GDM1 (cell line): ENCODE measurements around the gene CD72.
"Not testable (repeated sequence)": the region's sequence is repeated elsewhere in the genome, so short reads cannot be mapped to it uniquely, and the experiment has no call there.

ENCODE experiments used
- DNase-seq: peaks from one replicate; lab custom pipeline; 2025; lab: John Stamatoyannopoulos, UW

CD72 gene

DNA sequence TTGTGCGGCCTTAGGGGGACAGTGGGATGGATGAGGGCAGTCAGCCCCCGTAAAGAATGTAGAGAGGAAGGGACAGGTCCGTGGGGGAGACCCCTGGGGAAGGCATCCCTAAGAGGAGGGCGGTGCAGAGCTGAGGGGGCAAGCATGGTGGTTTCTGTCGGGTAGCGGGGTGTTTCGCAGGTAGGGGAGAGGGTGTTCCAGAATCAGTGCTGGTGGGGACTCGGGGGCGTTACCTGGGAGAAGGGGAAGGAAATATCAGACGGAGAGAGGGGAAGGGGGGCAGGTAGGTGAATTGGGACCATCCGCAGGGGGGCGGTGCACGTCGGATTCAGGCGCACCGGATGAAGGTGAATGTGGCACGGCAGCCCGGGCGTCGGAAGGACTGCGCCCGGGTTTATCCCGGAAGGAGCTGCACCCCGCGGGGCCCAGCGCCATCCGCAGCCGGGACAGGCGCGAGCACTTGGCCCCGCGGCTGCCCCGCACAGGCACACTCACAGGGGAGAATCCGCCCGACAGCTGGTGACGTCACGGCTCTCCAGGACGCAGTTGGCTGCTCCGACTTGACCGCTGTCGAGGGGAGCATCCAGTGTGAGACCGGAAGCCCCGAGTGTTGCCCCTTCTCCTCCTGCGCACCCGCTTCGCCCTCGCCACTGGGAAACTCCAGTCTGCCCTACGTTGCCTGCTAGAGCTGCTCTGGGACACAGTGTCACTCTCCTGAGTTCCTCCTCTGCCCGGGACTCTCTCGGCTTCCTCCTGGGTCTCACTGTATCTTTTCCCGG, 1.3 kb downstream of the CD72 start:
- DNase-seq, result no peak

DNA sequence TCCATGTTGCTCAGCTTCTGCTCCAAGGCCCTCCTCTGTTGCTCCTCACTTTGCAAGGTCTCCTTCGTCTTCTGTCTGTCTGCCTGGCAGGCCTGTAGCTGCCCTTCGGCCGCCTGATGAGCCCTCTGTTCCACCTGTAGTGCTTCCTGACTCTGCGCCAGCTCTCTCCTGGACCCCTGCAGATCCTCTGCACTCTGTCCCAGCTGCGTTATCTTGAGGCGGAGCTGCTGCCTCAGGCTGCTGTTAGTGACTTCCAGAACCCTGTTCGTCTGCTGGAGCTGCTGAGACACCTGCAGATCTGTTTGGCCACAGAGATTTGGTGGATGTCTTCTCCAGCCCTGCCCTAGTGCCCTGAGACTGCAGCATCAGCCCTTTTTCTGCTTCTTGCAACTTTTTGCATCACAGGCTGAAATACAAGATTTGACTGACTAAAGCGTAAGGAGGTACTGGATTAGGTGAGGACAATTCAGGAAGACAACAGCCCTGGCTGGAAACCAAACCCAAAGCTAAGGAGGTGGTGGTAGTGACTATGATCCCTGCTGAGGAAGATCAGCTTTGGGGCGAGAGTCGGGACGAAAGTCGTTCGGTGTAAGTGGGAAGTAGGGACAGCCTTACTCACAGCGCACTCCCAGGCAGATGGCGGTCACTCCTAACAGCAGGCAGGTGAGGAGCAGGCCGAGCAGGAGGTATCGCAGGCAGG, 2.1 kb downstream of the CD72 start:
- DNase-seq, result no peak

DNA sequence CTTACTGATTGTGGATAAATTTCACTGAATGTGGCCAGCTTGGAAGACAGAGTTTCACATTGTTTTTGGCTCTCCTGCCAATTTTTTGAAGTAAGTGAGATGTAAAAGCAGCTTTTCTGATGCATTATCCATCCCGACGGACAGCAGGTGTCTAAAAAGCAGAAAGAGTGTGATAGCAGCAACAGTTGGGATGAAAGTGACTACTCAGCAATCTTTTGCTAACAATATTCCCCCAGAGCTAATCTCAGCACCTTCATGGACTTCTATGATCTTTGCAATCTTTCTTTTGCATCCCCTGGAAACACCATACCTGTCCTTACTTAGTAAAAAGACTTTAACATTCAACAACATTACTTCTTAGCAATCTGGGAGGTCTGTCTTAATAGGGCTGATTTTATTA, 5.4 kb downstream of the CD72 start:
- DNase-seq, result no peak

DNA sequence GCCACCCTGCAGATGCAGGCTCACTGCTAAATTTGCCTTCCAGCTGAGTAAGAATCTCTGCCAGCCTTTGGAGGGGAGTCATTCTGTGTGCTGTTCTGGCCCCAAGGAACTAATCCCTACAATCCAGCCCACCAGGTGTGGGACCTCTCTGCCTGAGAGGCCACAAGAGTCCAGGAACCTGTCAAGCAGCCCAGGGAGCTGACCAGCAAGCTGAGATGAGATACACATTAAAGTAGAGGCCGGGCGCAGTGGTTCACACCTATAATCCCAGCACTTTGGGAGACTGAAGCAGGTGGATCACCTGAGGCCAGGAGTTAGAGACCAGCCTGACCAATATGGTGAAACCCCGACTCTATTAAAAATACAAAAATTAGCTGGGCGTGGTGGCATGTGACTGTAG, 6.1 kb downstream of the CD72 start:
- not testable (repeated sequence) for DNase-seq

DNA sequence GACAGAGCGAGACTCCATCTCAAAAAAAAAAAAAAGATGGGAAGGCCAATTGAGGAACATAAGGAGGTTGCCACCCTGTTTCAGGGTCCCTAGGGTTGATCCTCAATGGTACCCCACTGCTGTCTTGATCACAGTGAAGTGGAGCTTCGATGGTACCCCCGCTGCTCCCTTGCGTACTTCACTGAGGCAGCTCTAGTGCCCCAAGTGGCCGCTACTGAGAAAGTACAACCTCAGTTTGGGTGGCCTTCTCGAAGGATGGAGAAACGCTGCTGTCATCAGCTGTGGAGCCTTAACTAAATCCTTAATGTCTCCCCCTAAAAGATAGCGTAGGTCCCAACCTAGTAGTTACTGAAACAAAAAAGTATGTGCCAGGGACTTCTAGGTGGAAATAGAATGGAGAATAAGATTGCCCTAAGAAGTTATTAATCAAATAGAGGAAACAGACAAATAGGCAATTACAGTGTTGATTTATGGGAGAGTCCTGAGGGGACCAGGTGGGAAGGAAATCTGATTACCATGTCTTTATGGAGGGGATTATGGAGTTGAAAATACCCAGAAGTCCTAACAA, 6.9 kb downstream of the CD72 start:
- no peak for DNase-seq

DNA sequence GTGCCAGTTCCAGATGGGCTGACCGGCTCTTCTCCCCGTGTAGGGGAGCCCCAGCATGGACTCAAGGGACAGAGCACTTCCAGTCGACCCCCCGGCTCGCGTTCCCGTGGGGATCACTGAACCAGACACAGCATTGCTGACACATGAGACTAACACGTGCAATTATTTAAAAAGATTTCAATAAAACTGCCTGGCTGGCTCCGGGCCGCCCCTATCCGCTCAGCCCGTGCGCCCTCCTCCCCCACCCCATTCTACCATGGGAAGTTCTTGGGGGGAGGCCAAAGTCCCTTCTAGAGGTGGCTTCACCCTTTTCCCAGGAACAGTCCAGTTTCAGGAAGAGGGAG, 8.4 kb downstream of the CD72 start:
- no peak for DNase-seq

DNA sequence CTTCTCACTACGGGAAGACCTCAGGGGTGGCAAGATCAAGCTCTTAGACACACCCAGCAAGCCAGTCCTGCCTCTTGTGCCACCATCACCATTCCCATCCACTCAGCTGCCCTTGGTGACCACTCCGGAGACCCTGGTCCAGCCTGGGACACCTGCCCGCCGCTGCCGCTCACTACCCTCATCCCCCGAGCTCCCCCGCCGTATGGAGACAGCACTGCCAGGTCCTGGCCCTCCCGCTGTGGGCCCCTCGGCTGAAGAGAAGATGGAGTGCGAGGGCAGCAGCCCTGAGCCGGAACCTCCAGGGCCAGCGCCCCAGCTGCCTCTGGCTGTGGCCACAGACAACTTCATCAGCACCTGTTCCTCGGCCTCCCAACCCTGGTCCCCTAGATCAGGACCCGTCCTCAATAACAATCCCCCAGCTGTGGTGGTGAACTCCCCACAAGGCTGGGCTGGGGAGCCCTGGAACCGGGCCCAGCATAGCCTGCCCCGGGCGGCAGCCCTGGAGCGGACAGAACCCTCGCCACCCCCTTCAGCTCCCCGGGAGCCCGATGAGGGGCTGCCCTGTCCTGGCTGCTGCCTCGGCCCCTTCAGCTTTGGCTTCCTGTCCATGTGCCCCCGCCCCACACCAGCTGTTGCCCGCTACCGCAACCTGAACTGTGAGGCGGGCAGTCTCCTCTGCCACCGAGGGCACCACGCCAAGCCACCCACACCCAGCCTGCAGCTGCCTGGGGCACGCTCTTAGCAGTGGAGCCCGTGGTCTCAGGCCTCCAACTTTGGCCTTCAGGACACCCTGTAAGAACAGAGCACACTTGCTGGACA, 9.0 kb downstream of the CD72 start:
- DNase-seq, result no peak

DNA sequence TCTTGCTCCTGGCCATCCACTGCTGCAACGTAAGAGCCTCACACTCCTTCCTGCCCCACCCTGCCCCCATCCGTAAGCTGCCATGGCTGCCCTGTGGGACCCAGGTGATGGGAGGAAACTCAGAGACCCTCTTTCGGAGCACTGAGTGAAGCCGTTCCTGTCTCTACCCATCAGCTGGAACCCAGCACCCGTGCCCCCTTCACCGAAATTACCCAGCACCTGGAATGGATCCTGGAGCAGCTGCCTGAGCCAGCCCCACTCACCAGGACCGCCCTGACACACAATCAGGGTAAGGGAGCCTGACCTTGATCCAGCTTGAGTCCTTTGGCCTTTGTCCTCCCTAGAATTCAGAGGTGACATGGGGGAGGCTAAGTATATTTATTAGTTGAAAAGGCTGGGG, 10.0 kb downstream of the CD72 start:
- DNase-seq, result no peak

DNA sequence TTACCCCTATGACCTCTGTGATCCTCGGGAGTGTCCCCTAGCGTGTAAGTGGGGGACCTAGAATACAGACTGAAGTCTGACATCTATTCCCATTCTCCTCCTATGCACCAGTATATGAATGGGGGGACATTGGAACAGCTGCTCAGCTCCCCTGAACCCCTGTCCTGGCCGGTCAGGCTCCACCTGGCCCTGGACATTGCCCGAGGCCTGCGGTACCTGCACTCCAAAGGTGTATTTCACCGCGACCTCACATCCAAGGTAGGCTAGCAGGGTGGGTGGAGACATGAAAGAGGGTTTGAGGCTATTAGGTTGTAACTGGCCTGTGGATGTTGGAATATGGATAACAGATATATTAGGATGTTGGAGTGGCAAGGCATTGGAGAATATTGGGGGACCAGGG, 11.5 kb downstream of the CD72 start:
- DNase-seq, result no peak

DNA sequence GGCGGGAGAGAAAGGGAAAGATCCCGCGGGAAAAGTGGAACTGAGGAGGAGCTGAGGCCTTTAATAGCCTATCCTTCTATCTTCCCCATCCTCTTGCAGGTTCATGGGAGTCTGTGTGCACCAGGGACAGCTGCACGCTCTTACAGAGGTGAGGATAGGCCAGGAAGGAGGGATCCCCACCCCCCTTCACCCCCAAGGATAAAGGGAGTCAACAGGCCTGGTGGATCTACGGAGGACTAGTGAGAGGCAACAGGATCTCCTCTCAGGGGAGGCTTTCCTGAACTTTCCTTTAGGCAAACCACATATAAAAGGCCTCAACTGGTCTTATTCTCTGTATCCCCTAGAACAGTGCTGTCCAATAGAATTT, 12.1 kb downstream of the CD72 start:
- no peak for DNase-seq

DNA sequence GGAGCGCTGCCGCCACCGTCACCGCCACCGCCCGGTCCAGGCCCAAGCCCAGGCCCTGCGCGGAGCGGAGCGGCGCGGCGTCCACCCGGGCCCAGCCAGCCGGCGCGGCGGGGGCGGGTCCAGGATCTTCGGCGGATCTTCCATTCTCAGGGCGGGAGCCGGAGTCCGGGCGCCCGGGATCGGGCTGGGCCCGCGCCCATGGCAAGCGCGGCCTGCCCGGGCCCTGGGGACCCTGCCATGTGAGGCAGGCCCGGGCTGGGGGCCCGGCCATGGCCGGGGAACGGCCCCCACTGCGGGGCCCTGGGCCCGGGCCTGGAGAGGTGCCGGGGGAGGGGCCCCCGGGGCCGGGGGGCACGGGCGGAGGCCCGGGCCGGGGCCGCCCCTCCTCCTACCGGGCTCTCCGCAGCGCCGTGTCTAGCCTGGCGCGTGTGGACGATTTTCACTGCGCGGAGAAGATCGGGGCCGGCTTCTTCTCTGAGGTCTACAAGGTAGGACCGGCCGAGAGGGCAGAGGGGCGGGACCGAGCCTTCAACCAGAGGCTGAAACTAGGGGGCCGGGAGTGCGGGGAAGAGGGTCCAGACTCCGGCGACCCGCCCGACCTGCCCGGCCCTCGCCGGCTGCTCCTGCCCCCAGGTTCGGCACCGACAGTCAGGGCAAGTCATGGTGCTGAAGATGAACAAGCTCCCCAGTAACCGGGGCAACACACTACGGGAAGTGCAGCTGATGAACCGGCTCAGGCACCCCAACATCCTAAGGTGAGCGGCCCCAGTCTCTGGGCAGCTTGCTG, 12.7 kb downstream of the CD72 start:
- no peak for DNase-seq

DNA sequence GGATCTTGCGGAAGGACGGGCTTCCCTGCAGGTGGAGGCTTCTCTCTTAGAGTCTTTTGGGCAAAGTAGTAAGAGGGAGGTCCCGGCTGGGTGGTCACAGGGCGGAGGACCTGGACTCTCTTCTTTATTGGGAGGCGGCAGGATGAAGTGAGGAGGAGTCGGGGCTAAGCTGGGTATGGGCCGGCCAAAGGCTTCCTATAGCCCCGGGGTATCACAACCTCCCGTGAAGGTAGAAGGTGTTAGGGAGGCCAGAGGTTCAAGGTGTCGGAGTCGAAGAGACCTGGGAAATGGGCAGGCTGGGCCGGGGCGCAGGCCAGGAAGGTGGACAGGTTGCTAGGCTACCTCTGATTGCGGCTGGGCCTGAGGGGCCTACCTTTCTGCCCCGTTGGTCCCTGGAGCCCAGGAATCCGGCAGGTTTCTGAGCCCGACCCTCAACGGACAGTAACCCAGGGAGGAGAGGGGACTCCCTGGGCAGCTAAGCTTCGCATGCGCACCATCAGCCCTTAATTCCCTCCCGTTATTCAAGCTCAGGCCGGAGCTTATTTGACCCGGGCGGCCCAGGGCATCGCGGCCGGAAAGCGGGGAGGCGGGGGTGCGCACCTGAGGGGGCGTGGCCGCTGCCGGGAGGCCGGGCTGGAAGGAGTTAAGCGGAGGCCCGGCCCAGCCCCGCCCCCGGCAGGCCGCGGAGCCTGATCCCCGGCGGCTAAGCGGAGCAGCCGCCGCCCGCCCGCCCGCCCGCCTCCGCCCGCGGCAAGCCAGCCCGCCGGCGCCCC, 13.4 kb downstream of the CD72 start, which contains the start of gene TESK1:
TSS of gene TESK1 (plus strand) at position 685 of the 773 bp plus-strand sequence. CDS start 358 bp downstream, outside the sequence.
- DNase-seq, result peak; percentile 40

DNA sequence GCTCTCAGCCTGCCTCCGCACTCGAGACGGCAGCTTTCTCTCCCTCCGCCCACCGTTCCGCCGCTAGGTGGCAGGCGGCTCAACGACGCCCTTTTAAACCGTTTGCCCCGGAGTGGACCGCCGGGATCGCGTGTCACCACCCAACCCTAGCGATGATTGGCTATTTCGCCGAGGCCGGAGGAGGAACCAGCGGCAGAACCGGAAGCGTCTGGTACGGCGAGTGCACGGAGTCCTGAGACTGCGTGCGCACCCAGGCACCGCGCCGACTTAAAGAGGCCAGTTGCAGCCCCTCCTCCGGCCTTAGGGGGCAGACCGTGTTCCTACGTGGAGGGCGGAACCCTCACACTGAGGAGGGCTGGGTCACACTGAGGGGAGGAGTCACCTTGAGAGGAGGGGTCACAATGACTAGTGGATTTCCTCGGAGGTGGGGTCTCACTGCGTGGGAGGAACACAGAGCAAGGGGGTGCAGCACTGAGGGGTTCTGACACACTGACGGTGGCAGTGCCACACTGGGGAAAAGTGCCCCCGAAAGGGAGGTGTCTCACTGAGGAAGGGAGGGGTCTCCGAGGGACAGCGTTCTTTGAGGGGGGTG, 14.1 kb downstream of the CD72 start:
- peak; percentile 100 for DNase-seq

DNA sequence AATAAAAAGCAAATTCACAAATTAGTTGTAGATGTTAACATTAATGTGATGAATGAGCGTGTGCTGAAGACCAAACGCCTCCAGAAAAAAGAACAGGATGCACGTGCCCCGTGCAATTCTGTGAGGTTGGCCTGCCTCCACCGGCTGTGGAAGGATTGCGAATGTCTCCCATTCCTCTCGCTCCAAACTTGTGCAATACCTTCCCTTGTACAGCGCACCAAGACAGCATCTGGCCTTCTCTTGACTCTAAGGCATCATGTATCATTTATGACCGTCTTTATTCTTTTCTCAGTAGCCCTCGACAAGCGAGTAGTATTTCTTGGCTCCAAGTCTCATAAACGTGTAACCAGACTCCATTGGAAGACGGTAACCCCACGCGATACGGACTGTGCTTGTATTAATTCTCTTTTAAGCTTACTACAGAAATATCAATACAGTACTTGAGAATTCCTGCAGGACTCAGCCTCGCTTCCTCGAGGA, 14.7 kb downstream of the CD72 start:
- no peak for DNase-seq

DNA sequence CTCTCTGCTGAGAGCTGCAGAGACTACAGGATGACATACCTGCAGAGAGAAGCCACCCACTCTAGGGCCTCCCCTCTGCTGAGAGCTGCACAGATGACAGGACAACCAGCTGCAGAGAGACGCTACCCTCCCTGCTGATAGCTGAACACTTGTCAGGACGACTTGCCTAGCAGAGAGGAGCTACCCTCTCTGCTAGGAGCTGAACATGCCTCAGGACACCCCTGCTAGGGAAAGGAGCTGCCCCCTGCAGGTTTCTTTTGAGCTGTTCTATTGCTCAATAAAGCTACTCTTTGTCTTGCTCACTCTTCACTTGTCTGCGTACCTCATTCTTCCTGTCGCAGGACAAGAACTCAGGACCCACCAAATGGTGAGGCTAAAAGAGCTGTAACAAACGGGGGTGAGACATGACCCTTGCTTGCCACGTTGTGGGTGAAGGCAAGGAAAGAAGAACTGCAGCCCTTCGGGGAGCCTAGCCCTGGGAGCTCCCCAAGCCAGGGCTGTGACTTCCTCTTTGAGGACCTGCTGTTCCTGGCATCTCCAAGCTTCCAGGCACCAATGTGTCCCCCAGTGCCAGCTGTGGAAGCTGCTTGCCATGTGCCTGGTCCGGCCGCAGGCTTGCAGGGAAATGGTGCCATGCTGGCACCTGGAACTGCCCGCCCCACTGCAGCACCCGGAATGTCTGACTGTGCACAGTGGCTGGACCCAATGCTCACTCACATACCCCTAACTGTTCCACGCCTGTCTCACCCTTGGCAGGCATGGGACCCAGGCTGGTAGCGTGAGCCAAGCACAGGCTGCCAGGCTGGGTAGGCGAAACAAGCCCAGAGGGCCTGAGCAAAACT, 18.2 kb downstream of the CD72 start:
- no peak for DNase-seq

DNA sequence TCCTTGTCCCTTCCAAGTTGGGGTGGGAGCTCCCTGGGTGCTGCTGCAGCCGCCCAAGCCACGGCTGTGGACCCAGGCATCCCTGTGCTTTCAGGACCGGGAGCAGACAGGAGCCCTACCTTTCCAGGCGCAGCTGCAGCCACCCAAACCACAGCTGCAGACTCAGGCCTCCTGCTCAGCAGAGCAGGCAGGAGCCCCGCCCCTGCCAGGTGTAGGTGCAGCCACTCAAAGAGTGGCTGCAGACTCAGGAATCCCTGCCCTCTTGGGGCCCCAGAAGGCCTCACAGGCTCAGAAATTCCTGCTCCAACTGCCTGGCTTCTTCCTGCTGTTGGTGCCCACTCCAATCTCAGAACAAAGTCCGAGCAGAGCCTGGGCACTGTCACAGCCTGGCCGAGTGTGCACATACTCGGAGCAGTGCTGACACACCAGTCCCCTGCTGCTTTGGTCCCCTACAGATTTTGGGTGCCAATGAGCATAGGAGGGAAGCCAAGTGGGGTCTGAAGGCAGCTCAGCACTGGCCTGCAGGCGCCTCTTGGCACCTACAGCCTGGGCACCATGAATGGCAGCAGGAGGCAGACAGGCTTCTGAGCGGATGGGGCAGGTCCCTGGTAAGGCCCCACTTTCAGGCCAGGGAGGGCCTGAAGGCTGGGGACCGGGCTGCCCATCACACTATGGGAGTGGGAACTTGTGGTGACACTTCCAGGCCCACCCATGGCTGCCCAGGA, 19.2 kb downstream of the CD72 start:
- DNase-seq, result no peak

DNA sequence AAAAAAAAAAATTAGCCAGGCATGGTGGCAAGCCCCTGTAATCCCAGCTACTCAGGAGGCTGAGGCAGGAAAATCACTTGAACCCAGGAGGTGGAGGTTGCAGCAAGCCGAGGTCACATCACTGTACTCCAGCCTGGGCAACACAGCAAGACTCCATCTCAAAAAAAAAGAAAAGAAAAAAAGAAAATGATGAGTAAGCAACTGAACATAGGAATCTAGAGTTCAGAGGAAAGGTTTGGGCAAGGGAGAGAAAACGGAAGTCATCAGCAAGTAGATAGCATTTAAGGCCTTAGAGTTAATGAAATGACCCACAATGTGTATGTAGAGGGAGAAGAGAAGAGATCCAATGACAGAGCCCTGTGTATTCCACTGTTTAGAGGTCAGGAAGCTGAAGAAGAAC, 21.3 kb downstream of the CD72 start:
- DNase-seq, result not testable (repeated sequence)

DNA sequence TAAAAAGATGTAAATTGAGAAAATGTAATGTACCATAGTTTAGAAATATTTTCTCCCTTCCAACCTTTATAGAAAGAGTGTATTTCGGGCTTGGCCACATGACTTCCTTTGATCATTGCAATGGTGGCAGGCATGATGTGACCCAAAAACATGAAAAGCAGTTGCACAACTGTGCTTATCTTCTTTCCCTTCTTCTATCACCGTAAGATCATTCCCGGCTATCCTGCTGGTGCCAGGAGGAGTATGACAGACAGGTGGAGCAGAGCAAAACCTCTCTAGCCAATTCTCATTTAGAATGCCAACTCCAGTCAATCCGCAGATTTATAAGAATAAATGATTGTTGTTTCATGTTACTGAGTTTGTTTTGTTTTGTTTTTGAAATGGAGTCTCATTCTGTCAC, 23.7 kb downstream of the CD72 start:
- DNase-seq, result no peak

DNA sequence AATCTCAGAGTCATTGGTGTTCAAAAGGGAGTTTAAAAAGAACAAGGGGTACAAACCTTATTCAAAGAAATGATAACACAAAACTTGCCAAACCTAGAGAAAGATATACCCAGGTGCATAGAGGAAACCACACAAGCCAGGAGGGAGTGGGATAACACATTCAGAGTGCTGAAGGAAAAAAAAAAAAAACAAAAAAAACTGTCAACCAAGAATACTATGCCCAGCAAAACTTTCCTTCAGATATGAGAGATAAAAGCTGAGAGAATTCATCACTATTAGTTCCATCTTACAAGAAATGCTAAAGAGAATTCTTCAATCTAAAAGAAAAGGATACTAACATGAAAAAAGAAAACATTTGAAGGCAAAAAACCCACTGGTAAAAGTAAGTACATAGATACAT, 24.6 kb downstream of the CD72 start:
- no peak for DNase-seq
